Psoas muscle (tissue), 8 donors: ENCODE measurements around the gene EVI5. TPM values are rescaled to one million over a fixed set of nuclear protein-coding genes. Genes with fewer than 3 reads are reported as not detected.
A peak's percentile ranks its signal among the peaks of the same experiment; 100 is the strongest.

ENCODE experiments used
- ATAC-seq, 4 donors: fragments of 200-7000 bp; cut with Tn5 transposase; one replicate each; pipeline ENCODE4 v1.9.1; 2020; ENCODE audit warnings: moderate library complexity in 3 of 4, mild to moderate bottlenecking in 2 of 4
- DNase-seq, 2 donors: peaks; one replicate each; pipeline ENCODE4 v3.0.0-alpha.2; 2020
- H3K27ac ChIP-seq: fragments of 200-600 bp; one replicate; pipeline ENCODE4 v1.8.0; 2022
- H3K27me3 ChIP-seq, 3 donors: fragments of 200-600 bp in 1 of 3; one replicate each; pipeline versions ENCODE4 v1.6.1 to v1.8.0; 2013 to 2022; ENCODE audit warnings: low read length in 2 of 3, mild to moderate bottlenecking in 2 of 3, moderate library complexity in 1 of 3; ENCODE audit not compliant: insufficient read depth in 3 of 3
- H3K36me3 ChIP-seq, 2 donors: fragments of 200-600 bp in 1 of 2; one replicate each; pipeline versions ENCODE4 v1.6.1 to v1.8.0; 2013 to 2022; ENCODE audit warnings: low read depth in 1 of 2, mild to moderate bottlenecking in 1 of 2, moderate library complexity in 1 of 2; ENCODE audit not compliant: insufficient read depth in 1 of 2
- H3K4me1 ChIP-seq: fragments of 200-600 bp; one replicate; pipeline ENCODE4 v1.8.0; 2022
- H3K4me3 ChIP-seq: fragments of 200-600 bp; one replicate; pipeline ENCODE4 v1.8.0; 2022; ENCODE audit warnings: mild to moderate bottlenecking
- H3K9me3 ChIP-seq: fragments of 200-600 bp; one replicate; pipeline ENCODE4 v1.8.0; 2022
- CTCF ChIP-seq: fragments of 200-600 bp; IDR thresholded peaks from one replicate; pipeline ENCODE4 v1.8.0; 2022; ENCODE audit warnings: antibody characterized with exemption
- WGBS, 3 donors: extraction: QIAGEN DNeasy Blood & Tissue Kit; methylation state at CpG; one replicate each; pipeline versions ENCODE4 v1.1.6 to v1.1.7; 2013; 5-methylcytosine and 5-hydroxymethylcytosine counted together
- intact Hi-C, 2 donors: fragments of 100-400 bp; cut with DNase I; formaldehyde crosslinking; loops; one replicate each; pipeline versions ENCODE4 v1.11.0 to v1.14.2; 2022
- polyA plus RNA-seq, 3 donors: library from polyadenylated mRNA; stranded (reverse); fragments of 200-250 nt; gene quantifications; one replicate each; pipeline ENCODE4 v1.2.3, GENCODE V29; 2013
- total RNA-seq, 4 donors: library from RNA; stranded (reverse); fragmentation: NEBNext Ultra II Directional in 2 of 4; extraction: Animal tissue kit (Norgen Biotek cat#: 25700) in 2 of 4; gene quantifications; one replicate each; pipeline versions ENCODE4 v1.2.1 to v1.2.4, GENCODE V29; 2021 to 2023
- donor health status: healthy with polysubstance abuse.
- donor health status: DM: no; HTN: no; CAD: no; lungs with moderate emphysema.
- donor health status: Bipolar disorder and iron deficiency.
- donor health status: healthy.
- donor health status: DM: yes; HTN: yes; CAD: no.
- donor health status: DM: no; HTN: no; CAD: no.
- donor health status: DM: no; HTN: no; CAD: no.
- donor health status: DM: yes; HTN: yes; CAD: no.

EVI5 gene
- total and polyA plus RNA-seq, 7 donors, result 2.3 to 15.9 (median 6.3) TPM

DNA sequence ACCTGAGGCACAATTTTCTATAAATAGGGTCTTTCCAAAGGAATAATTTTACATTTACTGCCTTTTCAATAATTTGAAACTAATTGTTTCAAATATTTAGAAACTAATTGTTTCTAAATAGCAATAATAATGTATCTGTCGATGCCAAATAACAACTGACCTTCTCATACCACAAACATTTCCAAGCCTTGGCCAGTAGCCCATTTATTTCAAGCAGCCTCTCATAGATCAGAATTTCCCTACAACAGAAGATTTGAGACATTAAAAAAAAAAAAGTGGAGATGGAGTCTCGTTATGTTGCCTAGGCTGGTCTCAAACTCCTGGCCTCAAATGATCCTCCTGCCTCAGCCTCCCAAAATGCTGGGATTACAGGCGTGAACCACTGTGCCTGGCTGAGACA lies 296.1 kb downstream of the EVI5 start:
- WGBS, 3 donors, result 74 to 80% (median 75%) methylated on average over 3 of the region's 3 CpGs
- no peak for ATAC-seq
- TF ChIP-seq CTCF, result no peak
- peaks cover 5 to 58% (median 25%) of the 10 kb centered on the region in 3 donors for H3K27me3 ChIP-seq
- no peak for DNase-seq
- intact Hi-C loops, result no loop called here
- H3K27ac ChIP-seq, result no peak overlapping the region
- no peak overlapping the region for H3K4me3 ChIP-seq
- H3K36me3 ChIP-seq, result no peaks in the 10 kb centered on the region
- peaks cover 14% of the 10 kb centered on the region for H3K4me1 ChIP-seq
- no peaks in the 10 kb centered on the region for H3K9me3 ChIP-seq

DNA sequence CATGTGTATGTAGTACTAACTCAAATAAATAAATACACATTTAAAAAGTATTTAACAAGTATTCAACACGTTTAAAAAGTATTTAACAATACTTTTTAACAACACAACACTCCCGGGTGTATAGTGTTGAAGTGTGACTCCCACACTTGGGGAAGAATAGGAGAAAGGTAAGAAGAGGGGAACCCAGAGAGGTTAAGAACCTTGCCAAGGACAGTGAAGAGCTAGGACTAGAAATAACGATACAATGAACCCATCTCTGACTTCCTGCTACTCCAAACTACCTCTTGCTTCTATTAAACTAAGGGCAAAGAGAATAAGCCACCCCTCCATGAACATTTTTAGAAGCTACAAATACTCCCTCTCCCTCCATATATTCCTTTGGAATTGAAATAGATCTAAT lies 296.5 kb downstream of the EVI5 start:
- 43 to 56% (median 55%) methylated on average over 3 of the region's 3 CpGs for WGBS, 3 donors
- Histone ChIP-seq H3K27ac (no peak overlapping the region), H3K36me3 (no peaks in the 10 kb centered on the region), H3K9me3 (no peaks in the 10 kb centered on the region), H3K27me3 (peaks cover 5 to 63% (median 29%) of the 10 kb centered on the region in 3 donors), H3K4me3 (no peak overlapping the region), H3K4me1 (peaks cover 17% of the 10 kb centered on the region)
- no peak for TF ChIP-seq CTCF
- DNase-seq, result no peak
- intact Hi-C loops, result no loop called here
- no peak for ATAC-seq

DNA sequence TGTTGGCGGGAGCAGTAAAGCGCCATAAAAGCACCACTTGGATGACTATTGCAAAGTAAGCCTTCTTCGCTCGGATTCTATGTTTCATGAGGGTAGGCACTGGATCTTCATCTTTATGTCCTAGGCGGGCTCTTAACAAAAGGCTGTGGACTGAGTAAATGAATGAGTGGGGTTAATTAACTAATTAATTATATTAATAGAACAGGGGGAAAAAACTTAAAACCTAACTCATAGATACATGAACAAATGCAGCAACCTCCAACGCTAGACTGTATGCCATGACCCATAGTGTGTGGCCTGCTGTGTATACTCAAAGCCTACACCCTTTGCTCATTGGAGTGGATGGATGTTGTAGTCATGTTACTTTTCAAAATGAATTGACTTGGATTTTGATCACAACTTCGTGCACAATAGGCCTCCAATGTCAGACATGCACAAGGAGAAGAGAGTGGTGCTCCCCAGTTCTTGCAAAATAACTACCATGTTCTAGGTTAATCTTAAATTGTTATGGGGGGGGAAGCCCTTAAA lies 297.8 kb downstream of the EVI5 start:
- H3K27ac ChIP-seq, result no peak overlapping the region

GRCh38 chr1:92486251-92487077 lies 298.4 kb downstream of the EVI5 start, which contains the start of gene GFI1:
GFI1 (minus strand) TSS chr1:92486925; CDS start chr1:92483487, 3,438 bp downstream.
- Histone ChIP-seq H3K27ac (no peak within 1 kb of the TSS), H3K9me3 (no peaks in the 10 kb centered on the region), H3K27me3 (peaks cover 5 to 82% (median 43%) of the 10 kb centered on the region in 3 donors), H3K4me1 (peaks cover 37% of the 10 kb centered on the region), H3K36me3 (no peaks in the 10 kb centered on the region), H3K4me3 (peak within 1 kb of the TSS; percentile 68)
- 3 to 5% (median 4%) methylated on average over 57 to 77 of the region's 77 CpGs for WGBS, 3 donors
- ATAC-seq (peak in 2 of 4 donors; percentile 32 to 45), DNase-seq (peak; percentile 34 to 55)
- intact Hi-C loops, result no loop called here
- TF ChIP-seq CTCF, result no peak

More for the DNA sequence above, 297.8 kb downstream of the EVI5 start:
- peaks cover 30% of the 10 kb centered on the region for H3K4me1 ChIP-seq
- no peaks in the 10 kb centered on the region for H3K9me3 ChIP-seq
- H3K27me3 ChIP-seq, result peaks cover 5 to 75% (median 41%) of the 10 kb centered on the region in 3 donors
- intact Hi-C loops, result no loop called here
- ATAC-seq (no peak), DNase-seq (no peak)
- 75 to 79% (median 78%) methylated on average over 7 of the region's 7 CpGs for WGBS, 3 donors
- no peak for TF ChIP-seq CTCF
- H3K4me3 ChIP-seq, result peak overlapping the region; percentile 68
- H3K36me3 ChIP-seq, result no peaks in the 10 kb centered on the region
